Measurements from ENCODE around the gene GRB10. TPM values are rescaled to one million over a fixed set of nuclear protein-coding genes. Genes with fewer than 3 reads are reported as not detected.
"Not testable (repeated sequence)": the region's sequence is repeated elsewhere in the genome, so short reads cannot be mapped to it uniquely, and the experiment has no call there.

The GRB10 gene
- total and polyA plus RNA-seq, 2 of the 8 experiments (the other 6 are each of a cell fraction or from before 2014, with no cell fraction given), result 35.7 to 97.0 TPM

DNA sequence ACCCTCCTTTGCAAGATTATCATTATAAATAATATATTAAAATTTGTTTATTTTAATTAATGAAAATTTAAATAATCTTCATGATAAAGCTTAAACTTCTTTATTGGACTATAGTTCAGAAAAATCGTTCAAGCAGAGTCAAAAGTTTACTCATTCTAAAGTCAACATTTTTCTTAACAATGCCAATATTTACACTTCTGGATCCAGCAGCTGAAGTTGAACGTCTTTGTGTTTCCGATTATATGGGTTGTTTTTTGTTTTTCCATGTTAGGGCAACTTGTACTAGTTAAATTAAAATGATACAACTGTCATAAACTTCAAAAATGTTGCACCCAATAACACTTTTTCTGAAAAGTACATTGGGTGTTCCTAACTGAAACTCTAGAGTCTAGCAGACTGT, 43.8 kb downstream of the GRB10 start (continued):
- TF ChIP-seq POU5F1 (IDR thresholded peaks at IDR 0.05; ENCODE audit: low read depth, low read length) (no peak), CEBPB (IDR thresholded peaks at IDR 0.05; ENCODE audit: low read depth, low read length) (no peak), CBX5 (IDR thresholded peaks at IDR 0.05; ENCODE audit: low read depth, low read length) (no peak), BCL11A (IDR thresholded peaks at IDR 0.05; ENCODE audit: low read depth in 2 of 2, low read length in 2 of 2) (no peak), TAF1 (IDR thresholded peaks at IDR 0.05; ENCODE audit: low read depth, low read length) (no peak), EGR1 (IDR thresholded peaks at IDR 0.05; ENCODE audit: borderline replicate concordance, low read depth, low read length) (no peak)

DNA sequence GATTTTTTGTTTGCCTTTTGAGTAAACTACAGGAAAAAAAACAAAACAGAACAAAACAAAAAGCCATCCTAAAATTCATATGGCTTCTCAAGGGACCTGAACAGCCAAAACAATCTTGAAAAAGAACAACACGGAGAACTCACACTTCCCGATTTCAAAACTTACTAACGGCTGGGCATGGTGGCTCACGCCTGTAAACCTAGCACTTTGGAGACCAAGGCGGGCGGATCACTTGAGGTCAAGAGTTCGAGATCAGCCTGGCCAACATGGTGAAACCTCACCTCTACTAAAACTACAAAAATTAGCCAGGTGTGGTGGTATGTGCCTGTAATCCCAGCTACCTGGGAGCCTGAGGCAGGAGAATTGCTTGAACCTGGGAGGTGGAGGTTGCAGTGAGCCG, 46.9 kb downstream of the GRB10 start:
- POLR2A ChIA-PET (ENCODE audit: partially characterized antibody); H3K4me3 ChIP-seq (ENCODE audit: extremely low read depth in 1 of 4, insufficient read depth in 2 of 4, low read depth in 3 of 4, low read length in 4 of 4); H3K36me3 ChIP-seq (ENCODE audit: control insufficient read depth in 2 of 4, insufficient read depth in 4 of 4, low read length in 3 of 4); H3K23me2 ChIP-seq (ENCODE audit: low read depth, low read length); H4K5ac ChIP-seq (ENCODE audit: insufficient read length, low read depth, low read length); H3K4me2 ChIP-seq (ENCODE audit: insufficient read depth in 1 of 2, low read depth in 2 of 2, low read length in 2 of 2); H3K9ac ChIP-seq (replicated peaks in 1 of 4; ENCODE audit: extremely low read depth in 1 of 4, low read depth in 3 of 4, low read length in 3 of 4); H2BK120ac ChIP-seq (replicated peaks; ENCODE audit: low read depth, low read length); H4K91ac ChIP-seq (replicated peaks; ENCODE audit: insufficient read length, low read length); H3K4me1 ChIP-seq (replicated peaks in 1 of 4; ENCODE audit: control insufficient read depth in 3 of 4, insufficient read depth in 4 of 4, low read length in 3 of 4); H3K23ac ChIP-seq (ENCODE audit: insufficient read length); H2AFZ ChIP-seq (ENCODE audit: low read length); H3K18ac ChIP-seq (ENCODE audit: extremely low read depth, low read length); H3K27ac ChIP-seq (ENCODE audit: low read depth, low read length); H2BK12ac ChIP-seq (ENCODE audit: low read depth, low read length); DNase-seq (ENCODE audit: low read depth in 1 of 2, low spot score in 2 of 2); H2BK5ac ChIP-seq (ENCODE audit: low read depth, low read length); H3K4ac ChIP-seq (replicated peaks; ENCODE audit: insufficient read length, low read depth, low read length); H3K56ac ChIP-seq (replicated peaks; ENCODE audit: insufficient read length, low read depth, low read length); FAIRE-seq; H3K27me3 ChIP-seq (replicated peaks in 1 of 4; ENCODE audit: control insufficient read depth in 3 of 4, extremely low read depth in 1 of 4, insufficient read depth in 3 of 4, low read length in 3 of 4); H4K20me1 ChIP-seq (replicated peaks in 1 of 2; ENCODE audit: control insufficient read depth in 1 of 2, insufficient read depth in 2 of 2, low read length in 2 of 2); H2AK5ac ChIP-seq (ENCODE audit: low read depth, low read length); H2BK20ac ChIP-seq (ENCODE audit: low read length); H3K14ac ChIP-seq (ENCODE audit: insufficient read length); H2BK15ac ChIP-seq (ENCODE audit: low read length); H3K9me3 ChIP-seq (ENCODE audit: insufficient read depth in 2 of 2, low read depth in 1 of 2, low read length in 1 of 2); H4K8ac ChIP-seq (ENCODE audit: extremely low read depth, insufficient read depth, low read length): not testable (repeated sequence)
- WGBS, 2 experiments (ENCODE audit: extremely low coverage in 1 of 2, insufficient coverage in 1 of 2, insufficient read length in 1 of 2, insufficient replicate concordance in 2 of 2, low coverage in 1 of 2, low lambda C conversion rate in 2 of 2, missing lambda C conversion rate in 1 of 2), result 95% methylated on average over 8 of the region's 8 CpGs; no CpG with 5 or more reads in 1 of the 2 experiments
- H3K79me1 ChIP-seq (ENCODE audit: low read depth, low read length), result peaks cover 21% of the 10 kb centered on the region
- peaks cover 3 to 97% of the 10 kb centered on the region in 2 experiments; a peak in 3 of 4 replicates for H3K79me2 ChIP-seq (ENCODE audit: control insufficient read depth in 1 of 2, insufficient read depth in 2 of 2, low read length in 2 of 2)
- CTCF ChIA-PET (ENCODE audit: partially characterized antibody), result interaction anchor here (0.8 kb wide), 1 partner anchor 19 kb away, joined by 3 read pairs; no protein-coding TSS in a partner anchor

Measured in H1 (cell line).